ENCODE data around the gene RALBP1.
A peak's percentile ranks its signal among the peaks of the same experiment; 100 is the strongest.

Gene RALBP1

DNA sequence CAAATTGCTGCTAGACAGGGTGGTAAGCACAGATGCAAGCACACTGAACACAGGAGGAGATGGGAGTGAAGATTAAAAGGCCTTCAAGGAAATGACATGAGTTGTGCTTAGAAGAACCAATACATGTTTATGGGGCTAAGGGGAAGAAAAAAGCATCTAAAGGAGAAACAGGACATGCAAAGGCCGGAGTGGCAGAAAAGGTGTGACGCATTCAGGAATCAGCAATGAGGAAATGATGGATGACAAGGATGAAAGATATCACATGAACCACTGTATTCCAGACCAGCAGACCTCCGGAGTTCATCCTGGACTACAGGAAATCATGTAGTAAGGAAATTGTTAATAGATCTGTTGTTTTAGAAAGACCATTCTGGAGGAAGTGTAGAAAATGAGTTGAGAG lies 96.2 kb downstream of the RALBP1 start:
- H3K4me3 ChIP-seq (ENCODE audit: low read depth, low read length), result no peak overlapping the region
- no peak for TF ChIP-seq CTCF (IDR thresholded peaks at IDR 0.05; ENCODE audit: borderline replicate concordance, insufficient read depth, low read depth, low read length)

DNA sequence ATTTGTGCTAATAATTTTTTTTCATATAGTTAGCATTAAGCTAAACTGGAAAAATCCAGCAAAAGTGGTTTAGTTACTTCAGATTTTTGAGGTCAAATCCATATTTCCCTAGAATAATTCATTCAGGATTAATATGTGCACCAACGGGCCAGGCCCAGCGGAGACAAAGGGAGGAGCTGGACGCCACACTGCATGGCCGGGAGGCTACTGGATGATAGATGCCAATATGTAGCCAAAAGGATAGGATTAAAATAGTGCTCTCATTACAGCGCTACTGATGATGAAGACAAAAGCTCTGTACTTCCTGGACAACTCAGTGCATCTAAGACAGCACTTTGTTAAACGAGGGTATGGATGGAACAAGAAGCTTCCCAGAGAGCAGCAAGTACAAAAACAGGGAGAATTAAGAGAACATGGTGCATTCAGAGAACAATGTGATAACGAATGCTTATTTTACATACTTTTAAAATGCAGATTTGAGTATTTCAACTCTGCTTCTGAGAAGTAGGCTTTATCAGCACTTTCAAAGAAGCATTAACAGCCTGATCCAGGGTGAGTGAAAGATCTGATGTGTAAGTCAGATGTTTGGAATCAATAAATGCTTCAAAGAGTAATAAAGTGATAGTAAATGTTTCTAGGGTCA lies 99.3 kb downstream of the RALBP1 start:
- H3K4me3 ChIP-seq (ENCODE audit: low read depth, low read length), result no peak overlapping the region
- TF ChIP-seq CTCF (IDR thresholded peaks at IDR 0.05; ENCODE audit: borderline replicate concordance, insufficient read depth, low read depth, low read length), result no peak

DNA sequence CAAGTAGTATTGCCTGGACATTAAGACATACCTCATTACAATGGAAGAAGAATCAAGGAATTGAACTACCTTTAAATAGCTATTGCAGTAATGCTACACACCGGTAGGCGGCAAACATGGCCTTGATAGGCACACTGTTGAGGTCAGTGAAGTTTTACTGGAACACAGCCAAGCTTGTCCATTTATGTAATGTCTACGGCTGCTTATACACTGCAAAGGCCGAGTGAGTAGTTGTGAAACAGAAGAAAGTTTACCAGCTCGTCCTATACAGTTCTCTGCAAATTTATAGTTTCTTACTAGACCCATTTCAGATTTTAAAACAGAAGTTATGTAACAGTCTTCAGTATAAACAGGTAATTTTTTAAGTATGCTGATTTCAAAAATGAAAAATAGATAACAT lies 100.2 kb downstream of the RALBP1 start:
- H3K4me3 ChIP-seq (ENCODE audit: low read depth, low read length), result no peak overlapping the region
- peak; percentile 61 for TF ChIP-seq CTCF (IDR thresholded peaks at IDR 0.05; ENCODE audit: borderline replicate concordance, insufficient read depth, low read depth, low read length)

DNA sequence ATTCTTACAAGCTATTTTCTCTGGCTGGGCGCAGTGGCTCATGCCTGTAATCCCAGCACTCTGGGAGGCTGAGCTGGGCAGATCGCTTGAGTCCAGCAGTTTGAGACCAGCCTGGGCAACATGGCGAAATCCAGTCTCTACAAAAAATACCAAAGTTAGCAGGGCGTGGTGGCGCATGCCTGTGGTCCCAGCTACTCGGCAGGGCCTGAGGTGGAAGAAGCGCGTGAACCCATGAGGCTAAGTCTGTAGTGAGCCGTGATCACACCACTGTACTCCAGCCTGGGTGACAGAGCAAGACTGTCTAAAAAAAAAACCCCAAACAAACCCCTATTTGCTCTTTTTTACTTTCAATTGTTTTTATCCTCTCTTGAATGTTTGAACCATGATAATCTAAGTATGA lies 102.0 kb downstream of the RALBP1 start:
- no peak overlapping the region for H3K4me3 ChIP-seq (ENCODE audit: low read depth, low read length)
- no peak for TF ChIP-seq CTCF (IDR thresholded peaks at IDR 0.05; ENCODE audit: borderline replicate concordance, insufficient read depth, low read depth, low read length)

GRCh38 chr18:9578306-9578705 lies 103.0 kb downstream of the RALBP1 start:
- TF ChIP-seq CTCF (IDR thresholded peaks at IDR 0.05; ENCODE audit: borderline replicate concordance, insufficient read depth, low read depth, low read length), result no peak
- H3K4me3 ChIP-seq (ENCODE audit: low read depth, low read length), result no peak overlapping the region

- no peak for TF ChIP-seq CTCF (IDR thresholded peaks at IDR 0.05; ENCODE audit: borderline replicate concordance, insufficient read depth, low read depth, low read length)
- no peak overlapping the region for H3K4me3 ChIP-seq (ENCODE audit: low read depth, low read length)
These were observed 106.4 kb downstream of the RALBP1 start for GRCh38 chr18:9581667-9582066.

DNA sequence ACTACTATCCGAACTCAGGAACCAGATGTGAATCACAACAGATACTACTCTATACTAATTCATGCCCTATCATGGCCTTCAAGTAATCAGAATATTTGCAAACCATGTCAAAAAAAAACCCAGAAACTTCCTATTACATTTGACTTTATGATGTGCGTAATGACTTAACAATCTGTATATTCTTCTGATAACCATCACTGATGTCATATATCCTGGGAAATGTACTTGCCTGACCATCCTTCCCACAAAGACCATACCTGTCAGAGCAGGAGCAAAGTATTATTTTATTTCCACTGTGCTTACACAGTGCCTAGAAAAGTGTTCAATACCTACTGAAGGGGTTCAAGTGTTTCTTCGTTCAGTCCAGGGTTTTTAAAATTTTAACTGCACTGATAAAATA lies 111.5 kb downstream of the RALBP1 start:
- no peak overlapping the region for H3K4me3 ChIP-seq (ENCODE audit: low read depth, low read length)
- no peak for TF ChIP-seq CTCF (IDR thresholded peaks at IDR 0.05; ENCODE audit: borderline replicate concordance, insufficient read depth, low read depth, low read length)

Measured in GM12875 (cell line).